HEK293 (cell line): ENCODE measurements around the gene PSMB9.

Source experiments
- CTCF ChIA-PET: fragments of 350-600 bp; formaldehyde crosslinking; extraction: SDS; loops from one replicate; lab custom pipeline; 2021; ENCODE audit warnings: antibody characterized with exemption; lab: Yijun Ruan, JAX
- POLR2A ChIA-PET: fragments of 300-600 bp; formaldehyde crosslinking; extraction: SDS; loops from one replicate; lab custom pipeline; 2020; ENCODE audit warnings: antibody characterized with exemption, inconsistent platforms; lab: Yijun Ruan, JAX
- H3K27ac ChIP-seq: fragments of 200-500 bp; sonication (Bioruptor generic); 2 replicates; pipeline ENCODE4 v1.5.1; 2014; ENCODE audit warnings: low read depth, low read length, control low read depth, inconsistent platforms; ENCODE audit errors: extremely low read depth
- H3K36me3 ChIP-seq, 2 experiments: fragments of 200-500 bp in 1 of 2; sonication (Bioruptor generic) in 1 of 2; 1 replicate in 1 of 2; 2 replicates in 1 of 2; pipeline ENCODE4 v1.5.1; 2014 to 2017; ENCODE audit warnings: inconsistent platforms in 2 of 2, low read length in 2 of 2; ENCODE audit not compliant: control insufficient read depth in 2 of 2, insufficient read depth in 1 of 2
- H3K4me1 ChIP-seq: fragments of 200-500 bp; sonication (Bioruptor generic); 2 replicates; pipeline ENCODE4 v1.5.1; 2014; ENCODE audit warnings: mild to moderate bottlenecking, low read length, inconsistent platforms; ENCODE audit not compliant: control insufficient read depth, insufficient read depth
- H3K4me3 ChIP-seq: 2 replicates; pipeline ENCODE4 v1.5.1; 2011; ENCODE audit warnings: low read depth, mild to moderate bottlenecking, control low read depth, low read length, moderate library complexity
- H3K9me3 ChIP-seq: fragments of 200-500 bp; sonication (Bioruptor generic); 2 replicates; pipeline ENCODE4 v1.5.1; 2014; ENCODE audit warnings: low read depth, low read length, inconsistent platforms; ENCODE audit not compliant: control insufficient read depth, insufficient read depth
- IKZF3 ChIP-seq: fragments of 450-650 bp; IDR thresholded peaks from 2 replicates; pipeline ENCODE4 v1.5.0; 2018; ENCODE audit warnings: missing biosample characterization, mild to moderate bottlenecking, missing genetic modification characterization, moderate library complexity
- MYNN ChIP-seq: fragments of 450-650 bp; formaldehyde crosslinking; IDR thresholded peaks from 2 replicates; pipeline ENCODE4 v1.5.1; 2016; ENCODE audit warnings: missing biosample characterization, missing genetic modification characterization, borderline replicate concordance
- PRDM4 ChIP-seq: fragments of 450-650 bp; formaldehyde crosslinking; IDR thresholded peaks from 2 replicates; pipeline ENCODE4 v1.5.1; 2017; ENCODE audit warnings: missing biosample characterization, missing genetic modification characterization
- SCRT1 ChIP-seq: fragments of 450-650 bp; formaldehyde crosslinking; IDR thresholded peaks from 2 replicates; pipeline ENCODE4 v1.5.1; 2016; ENCODE audit warnings: missing biosample characterization, missing genetic modification characterization, borderline replicate concordance
- SCRT2 ChIP-seq: fragments of 450-650 bp; formaldehyde crosslinking; IDR thresholded peaks from 2 replicates; pipeline ENCODE4 v1.5.1; 2016; ENCODE audit warnings: missing biosample characterization, missing genetic modification characterization
- ZBTB20 ChIP-seq: fragments of 450-650 bp; formaldehyde crosslinking; IDR thresholded peaks from 2 replicates; pipeline ENCODE4 v1.5.1; 2016; ENCODE audit warnings: missing biosample characterization, missing genetic modification characterization
- ZFP3 ChIP-seq: fragments of 450-650 bp; formaldehyde crosslinking; IDR thresholded peaks from 2 replicates; pipeline ENCODE4 v1.5.1; 2016; ENCODE audit warnings: low read depth, missing biosample characterization, missing genetic modification characterization
- ZNF211 ChIP-seq: fragments of 450-650 bp; formaldehyde crosslinking; IDR thresholded peaks from 2 replicates; pipeline ENCODE4 v1.5.1; 2016; ENCODE audit warnings: low read depth, missing biosample characterization, missing genetic modification characterization
- ZNF223 ChIP-seq: fragments of 450-650 bp; formaldehyde crosslinking; IDR thresholded peaks from 2 replicates; pipeline ENCODE4 v1.5.1; 2016; ENCODE audit warnings: missing biosample characterization, missing genetic modification characterization
- ZNF335 ChIP-seq: fragments of 450-650 bp; formaldehyde crosslinking; conservative IDR thresholded peaks from 2 replicates; pipeline ENCODE4 v1.5.1; 2016; ENCODE audit warnings: missing biosample characterization, missing genetic modification characterization
- ZNF354C ChIP-seq: fragments of 450-650 bp; formaldehyde crosslinking; IDR thresholded peaks from 2 replicates; pipeline ENCODE4 v1.5.1; 2016; ENCODE audit warnings: missing biosample characterization, missing genetic modification characterization, low read depth, borderline replicate concordance
- ZNF366 ChIP-seq: fragments of 450-650 bp; formaldehyde crosslinking; conservative IDR thresholded peaks from 2 replicates; pipeline ENCODE4 v1.5.1; 2016; ENCODE audit warnings: missing biosample characterization, missing genetic modification characterization
- ZNF416 ChIP-seq: fragments of 450-650 bp; formaldehyde crosslinking; IDR thresholded peaks from 2 replicates; pipeline ENCODE4 v1.5.1; 2016; ENCODE audit warnings: missing biosample characterization, missing genetic modification characterization
- ZNF518A ChIP-seq: fragments of 450-650 bp; formaldehyde crosslinking; conservative IDR thresholded peaks from 2 replicates; pipeline ENCODE4 v1.5.1; 2016; ENCODE audit warnings: low read depth, missing biosample characterization, missing genetic modification characterization
- ZNF623 ChIP-seq: fragments of 450-650 bp; formaldehyde crosslinking; IDR thresholded peaks from 2 replicates; pipeline ENCODE4 v1.5.1; 2016; ENCODE audit warnings: missing biosample characterization, missing genetic modification characterization
- TF ChIP-seq, protein P1 (sequence below): fragments of 450-650 bp; formaldehyde crosslinking; IDR thresholded peaks from 2 replicates; pipeline ENCODE4 v1.5.1; 2017; ENCODE audit warnings: missing biosample characterization, mild to moderate bottlenecking, missing genetic modification characterization, moderate library complexity

PSMB9 gene

DNA sequence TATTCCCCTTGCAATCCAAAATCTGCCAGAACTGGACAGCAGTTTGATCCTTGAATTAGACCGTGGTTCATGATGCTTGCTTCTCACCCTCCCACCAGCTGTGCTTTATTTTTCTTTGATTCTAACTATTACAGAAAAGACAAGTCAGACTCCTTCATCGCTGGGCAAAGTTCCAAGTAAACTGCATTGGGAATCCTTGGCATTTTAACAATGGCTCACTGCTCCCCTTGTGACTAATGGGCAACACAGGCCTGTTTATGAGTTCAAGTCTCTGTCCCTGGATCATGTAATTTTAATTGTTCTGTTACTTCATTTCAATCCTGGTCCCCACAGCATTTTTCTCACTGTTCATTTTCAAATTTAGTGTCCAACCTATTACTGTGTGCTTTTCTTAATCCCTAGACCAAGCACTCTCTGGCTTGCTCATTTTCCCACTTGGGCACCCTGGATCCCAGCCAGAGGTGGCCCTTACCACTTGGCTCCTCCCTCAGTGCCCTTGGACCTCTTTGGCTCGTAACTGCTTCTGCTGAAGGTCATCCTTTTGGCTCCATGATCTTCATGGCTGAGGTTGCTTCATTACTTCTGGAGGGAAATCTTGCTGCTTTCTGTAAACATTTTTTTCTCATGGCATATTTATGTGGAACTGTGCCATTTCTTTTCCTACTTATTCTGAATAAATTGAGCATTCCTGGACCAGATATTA is 32.8 kb downstream of the PSMB9 start:
- Histone ChIP-seq H3K36me3 (no peaks in the 10 kb centered on the region), H3K27ac (no peak overlapping the region)
- peak; percentile 51; the same call in 1 of the 2 replicates for TF ChIP-seq ZNF335 (tag by site-specific recombination)
- TF ChIP-seq PRDM4 = no peak
- TF ChIP-seq, all 188 proteins: peak for 1
- POLR2A ChIA-PET = interaction anchor here (1.4 to 1.7 kb wide), 3 partner anchors 8 to 98 kb away, joined by 9 to 24 read pairs (median 12); no protein-coding TSS in a partner anchor
- no peak overlapping the region for H3K4me3 ChIP-seq
- H3K4me1 ChIP-seq = peaks cover 4% of the 10 kb centered on the region
- H3K9me3 ChIP-seq = no peaks in the 10 kb centered on the region
- CTCF ChIA-PET = interaction anchor here (0.9 to 7.6 kb wide), 22 partner anchors 7 to 263 kb away, joined by 3 to 185 read pairs (median 9); partner anchors contain the start of genes HLA-DMA and HLA-DMB

- CTCF ChIA-PET = interaction anchor here (0.7 to 7.6 kb wide), 8 partner anchors 15 to 236 kb away, joined by 3 to 185 read pairs (median 4); no protein-coding TSS in a partner anchor
- H3K36me3 ChIP-seq = no peaks in the 10 kb centered on the region
These were observed 33.6 kb downstream of the PSMB9 start for GRCh38 chr6:32887616-32888015.

DNA sequence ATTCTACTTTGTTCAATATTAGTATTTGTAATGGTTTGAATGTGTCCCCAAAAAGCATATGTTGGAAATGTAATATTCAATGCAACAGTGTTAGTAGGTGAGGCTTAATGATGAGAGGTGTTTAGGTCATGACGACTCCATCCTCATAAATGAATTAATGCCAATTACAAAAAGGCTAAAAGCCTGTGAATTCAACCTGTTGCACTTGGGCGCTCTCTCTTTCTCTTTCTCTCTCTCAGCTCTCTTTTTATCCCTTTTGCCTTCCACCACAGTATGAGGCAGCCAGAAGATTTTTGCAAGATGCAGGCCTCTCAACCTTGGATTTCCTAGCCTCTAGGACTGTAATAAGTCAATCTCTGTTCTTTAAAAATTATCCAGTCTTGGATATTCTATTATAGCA is 34.6 kb downstream of the PSMB9 start:
- no peak overlapping the region for H3K27ac ChIP-seq
- H3K4me3 ChIP-seq = no peak overlapping the region
- no peak for TF ChIP-seq IKZF3 (tag by site-specific recombination)
- TF ChIP-seq ZNF223 (tag by site-specific recombination) = no peak
- TF ChIP-seq SCRT1 (tag by site-specific recombination) = peak; percentile 43; the same call in 1 of the 2 replicates
- TF ChIP-seq MYNN (tag by site-specific recombination) = no peak
- TF ChIP-seq, protein P1, sequence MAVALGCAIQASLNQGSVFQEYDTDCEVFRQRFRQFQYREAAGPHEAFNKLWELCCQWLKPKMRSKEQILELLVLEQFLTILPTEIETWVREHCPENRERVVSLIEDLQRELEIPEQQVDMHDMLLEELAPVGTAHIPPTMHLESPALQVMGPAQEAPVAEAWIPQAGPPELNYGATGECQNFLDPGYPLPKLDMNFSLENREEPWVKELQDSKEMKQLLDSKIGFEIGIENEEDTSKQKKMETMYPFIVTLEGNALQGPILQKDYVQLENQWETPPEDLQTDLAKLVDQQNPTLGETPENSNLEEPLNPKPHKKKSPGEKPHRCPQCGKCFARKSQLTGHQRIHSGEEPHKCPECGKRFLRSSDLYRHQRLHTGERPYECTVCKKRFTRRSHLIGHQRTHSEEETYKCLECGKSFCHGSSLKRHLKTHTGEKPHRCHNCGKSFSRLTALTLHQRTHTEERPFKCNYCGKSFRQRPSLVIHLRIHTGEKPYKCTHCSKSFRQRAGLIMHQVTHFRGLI = no peak
- peak; percentile 91 for TF ChIP-seq SCRT2
- ChIA-PET CTCF (interaction anchor here (0.6 to 7.6 kb wide), 8 partner anchors 14 to 235 kb away, joined by 3 to 185 read pairs (median 3); no protein-coding TSS in a partner anchor), POLR2A (interaction anchor here (1.0 kb wide), 1 partner anchor 83 kb away, joined by 3 read pairs; no protein-coding TSS in a partner anchor)
- H3K9me3 ChIP-seq = no peaks in the 10 kb centered on the region
- H3K4me1 ChIP-seq = peaks cover 4% of the 10 kb centered on the region
- H3K36me3 ChIP-seq = no peaks in the 10 kb centered on the region

More at GRCh38 chr6:32887616-32888015, 33.6 kb downstream of the PSMB9 start:
- Histone ChIP-seq H3K9me3 (no peaks in the 10 kb centered on the region), H3K4me1 (peaks cover 4% of the 10 kb centered on the region), H3K27ac (no peak overlapping the region), H3K4me3 (no peak overlapping the region)
- TF ChIP-seq ZNF416 (tag by site-specific recombination) = no peak
- no peak for TF ChIP-seq ZNF518A (tag by site-specific recombination)
- TF ChIP-seq ZNF211 (tag by site-specific recombination) = no peak
- TF ChIP-seq ZNF366 (tag by site-specific recombination) = no peak
- TF ChIP-seq ZFP3 (tag by site-specific recombination) = no peak
- no peak for TF ChIP-seq ZBTB20 (tag by site-specific recombination)
- no peak for TF ChIP-seq ZNF623 (tag by site-specific recombination)
- TF ChIP-seq ZNF354C (tag by site-specific recombination) = no peak
- POLR2A ChIA-PET = interaction anchor here (1.0 kb wide), 1 partner anchor 84 kb away, joined by 3 read pairs; no protein-coding TSS in a partner anchor
